Measurements from ENCODE around the gene SEC61A1.

Gene SEC61A1

GRCh38 chr3:128051837-128052594, at the start of gene SEC61A1:
Gene SEC61A1 (plus strand): TSS chr3:128052437. CDS start chr3:128052553, 116 bp downstream.
- no peaks in the 10 kb centered on the region for H3K9me3 Mint-ChIP-seq
- peaks cover 41% of the 10 kb centered on the region for H3K4me1 Mint-ChIP-seq (ENCODE audit: low read depth)
- peaks cover 42% of the 10 kb centered on the region for H3K36me3 Mint-ChIP-seq (ENCODE audit: low read depth)
- H3K27ac Mint-ChIP-seq = peak within 1 kb of the TSS; percentile 96
- H3K27me3 Mint-ChIP-seq = no peaks in the 10 kb centered on the region
- peak within 1 kb of the TSS; percentile 98 for H3K4me3 Mint-ChIP-seq

DNA sequence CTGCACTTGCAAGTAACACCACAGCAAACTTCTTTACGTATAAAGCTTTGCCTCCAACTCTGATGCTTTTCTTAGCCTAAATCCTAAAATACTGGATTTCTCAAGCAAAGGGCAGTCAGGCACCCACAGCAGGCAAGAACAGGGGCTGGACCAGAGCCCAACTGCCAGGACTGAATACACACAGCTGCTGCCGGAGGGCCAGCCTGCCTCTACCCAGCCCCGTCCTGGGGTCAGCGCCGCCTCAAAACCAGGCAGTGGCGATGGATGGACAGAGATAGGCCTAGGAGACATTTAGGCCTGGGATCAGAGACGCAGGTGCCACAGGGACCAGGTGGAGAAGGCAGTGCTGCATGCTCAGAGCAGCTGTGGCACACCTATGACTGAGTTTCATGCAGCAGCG, 47.6 kb upstream of the SEC61A1 start:
- Mint-ChIP-seq H3K4me1 (ENCODE audit: low read depth) (no peaks in the 10 kb centered on the region), H3K27ac (no peak overlapping the region), H3K27me3 (peaks cover 11% of the 10 kb centered on the region), H3K36me3 (ENCODE audit: low read depth) (no peaks in the 10 kb centered on the region), H3K4me3 (no peak overlapping the region), H3K9me3 (no peaks in the 10 kb centered on the region)

DNA sequence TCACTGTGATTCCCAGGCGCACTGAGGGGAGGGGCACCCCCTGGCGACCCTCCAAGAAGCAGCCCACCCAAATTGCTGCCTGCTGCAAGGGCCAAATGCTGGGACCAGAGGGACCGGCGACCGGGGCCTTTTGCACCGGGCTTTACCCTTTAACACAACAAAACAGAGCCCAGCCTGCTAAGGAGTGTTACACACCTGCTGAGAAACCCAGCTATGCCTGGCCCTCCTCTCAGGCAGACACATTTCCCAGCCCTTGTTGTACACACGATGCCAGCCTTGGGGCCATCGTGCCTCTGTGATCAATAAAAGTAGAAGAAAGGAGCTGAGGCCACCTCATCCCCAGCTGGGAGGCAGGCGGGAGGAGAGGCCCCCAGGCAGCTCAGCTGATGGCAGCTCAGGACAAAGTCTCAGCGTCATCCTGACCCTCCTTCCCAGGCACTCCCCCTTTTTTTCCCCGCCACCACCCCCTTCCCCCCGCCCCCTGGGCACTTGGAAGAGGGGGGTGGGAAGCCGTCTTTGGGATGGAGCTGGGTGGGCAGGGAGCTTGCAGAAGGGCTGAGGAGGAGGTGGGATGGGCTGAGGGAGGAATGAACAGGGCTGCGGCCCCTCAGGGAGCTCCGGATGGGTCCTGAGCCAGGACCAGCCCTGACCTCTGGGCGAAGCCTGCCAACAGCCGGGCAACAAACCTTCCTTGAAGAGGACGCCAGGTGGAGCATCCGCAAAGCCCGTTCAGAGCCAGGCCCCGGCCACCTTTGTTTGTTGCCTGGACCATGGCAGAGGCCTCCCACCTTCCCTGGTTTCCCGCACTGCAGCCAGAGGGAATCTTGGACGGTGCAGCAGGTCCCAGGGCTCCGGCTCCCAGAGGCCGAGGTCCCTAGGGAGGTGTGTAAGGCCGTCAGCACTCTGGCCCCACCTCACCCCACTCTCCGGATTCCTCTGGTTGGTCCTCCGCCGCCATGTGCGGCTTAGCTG, 45.9 kb upstream of the SEC61A1 start:
- H3K9me3 Mint-ChIP-seq = no peaks in the 10 kb centered on the region
- H3K36me3 Mint-ChIP-seq (ENCODE audit: low read depth) = no peaks in the 10 kb centered on the region
- no peak overlapping the region for H3K27ac Mint-ChIP-seq
- peaks cover 1% of the 10 kb centered on the region for H3K4me1 Mint-ChIP-seq (ENCODE audit: low read depth)
- H3K27me3 Mint-ChIP-seq = peaks cover 12% of the 10 kb centered on the region
- no peak overlapping the region for H3K4me3 Mint-ChIP-seq

- Mint-ChIP-seq H3K4me1 (ENCODE audit: low read depth) (peaks cover 4% of the 10 kb centered on the region), H3K27ac (no peak overlapping the region), H3K27me3 (peaks cover 12% of the 10 kb centered on the region), H3K4me3 (no peak overlapping the region), H3K36me3 (ENCODE audit: low read depth) (no peaks in the 10 kb centered on the region), H3K9me3 (no peaks in the 10 kb centered on the region)
These were observed 45.2 kb upstream of the SEC61A1 start for GRCh38 chr3:128007033-128007424.

DNA sequence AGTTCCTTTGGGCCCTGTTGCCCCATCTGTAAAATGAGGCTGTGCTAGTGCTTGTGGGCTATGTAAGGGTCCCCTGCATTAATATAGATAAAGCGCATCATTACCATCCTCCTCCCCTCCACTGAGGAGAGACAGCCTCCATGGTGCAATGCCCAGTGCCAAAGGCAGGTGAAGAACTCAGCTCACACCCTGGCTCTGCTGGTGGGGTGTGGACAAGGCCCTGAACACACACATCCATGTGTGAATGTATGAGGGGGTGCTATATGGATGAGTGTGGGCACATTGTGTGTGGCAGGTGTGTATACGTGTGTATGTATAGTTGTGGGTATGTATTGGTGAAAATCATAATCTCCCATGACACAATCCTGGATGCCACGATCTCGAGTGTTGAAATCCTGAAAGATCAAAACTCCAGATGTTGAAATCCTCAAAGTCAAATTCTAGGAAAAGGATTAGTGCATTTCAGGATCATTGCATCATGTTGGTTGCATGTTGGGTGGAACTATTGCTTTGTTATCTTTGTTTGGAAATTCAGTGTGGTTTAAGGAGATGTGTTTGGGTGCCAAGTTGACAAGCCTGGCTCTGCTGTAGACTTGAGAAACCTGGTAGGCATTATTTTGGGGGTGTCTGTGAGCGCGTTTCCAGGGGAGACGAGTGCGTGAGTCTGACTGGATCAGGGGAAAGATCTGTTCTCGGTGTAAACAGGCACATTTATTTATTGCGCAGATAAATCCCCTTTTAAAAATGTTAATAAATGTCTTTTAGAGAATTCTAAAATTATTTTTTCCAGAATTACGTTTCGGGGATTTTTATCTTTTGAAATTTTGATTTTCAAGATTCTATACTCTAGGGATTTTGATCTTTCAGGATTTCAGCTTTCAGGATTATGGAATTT, 42.0 kb upstream of the SEC61A1 start:
- H3K27me3 Mint-ChIP-seq = peaks cover 8% of the 10 kb centered on the region
- no peaks in the 10 kb centered on the region for H3K9me3 Mint-ChIP-seq
- H3K4me1 Mint-ChIP-seq (ENCODE audit: low read depth) = peaks cover 4% of the 10 kb centered on the region
- H3K27ac Mint-ChIP-seq = no peak overlapping the region
- H3K36me3 Mint-ChIP-seq (ENCODE audit: low read depth) = no peaks in the 10 kb centered on the region
- no peak overlapping the region for H3K4me3 Mint-ChIP-seq

GRCh38 chr3:128011140-128011539, 41.1 kb upstream of the SEC61A1 start:
- Mint-ChIP-seq H3K36me3 (ENCODE audit: low read depth) (no peaks in the 10 kb centered on the region), H3K9me3 (no peaks in the 10 kb centered on the region), H3K4me1 (ENCODE audit: low read depth) (peaks cover 4% of the 10 kb centered on the region), H3K27ac (no peak overlapping the region), H3K4me3 (no peak overlapping the region), H3K27me3 (peaks cover 8% of the 10 kb centered on the region)

- Mint-ChIP-seq H3K9me3 (no peaks in the 10 kb centered on the region), H3K4me1 (ENCODE audit: low read depth) (peaks cover 4% of the 10 kb centered on the region), H3K27ac (no peak overlapping the region), H3K36me3 (ENCODE audit: low read depth) (no peaks in the 10 kb centered on the region), H3K4me3 (no peak overlapping the region), H3K27me3 (peaks cover 9% of the 10 kb centered on the region)
These were observed 40.2 kb upstream of the SEC61A1 start for GRCh38 chr3:128012050-128012449.

GRCh38 chr3:128014548-128014947, 37.7 kb upstream of the SEC61A1 start:
- Mint-ChIP-seq H3K4me1 (ENCODE audit: low read depth) (peaks cover 4% of the 10 kb centered on the region), H3K4me3 (no peak overlapping the region), H3K27ac (no peak overlapping the region), H3K9me3 (no peaks in the 10 kb centered on the region), H3K36me3 (ENCODE audit: low read depth) (no peaks in the 10 kb centered on the region), H3K27me3 (peaks cover 7% of the 10 kb centered on the region)

DNA sequence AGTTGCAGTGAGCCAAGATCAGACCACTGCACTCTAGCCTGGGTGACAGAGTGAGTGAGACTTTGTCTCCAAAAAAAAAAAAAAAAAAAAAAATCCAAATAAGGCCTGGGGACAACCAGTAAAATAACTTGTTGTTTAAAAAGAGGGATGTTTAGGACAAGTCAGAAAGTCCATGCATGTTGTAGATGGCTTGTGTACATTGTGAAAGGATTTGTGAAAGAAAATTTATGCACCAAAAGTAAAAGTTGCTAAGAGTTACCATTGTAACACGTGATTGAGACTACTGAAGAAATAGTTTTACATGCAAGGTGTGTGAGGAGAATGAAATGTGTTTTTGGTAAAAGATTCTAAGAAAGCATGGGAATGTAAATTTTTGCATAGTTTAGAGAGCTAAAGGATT, 35.7 kb upstream of the SEC61A1 start:
- H3K27me3 Mint-ChIP-seq = peaks cover 4% of the 10 kb centered on the region
- peaks cover under 1% of the 10 kb centered on the region for H3K4me1 Mint-ChIP-seq (ENCODE audit: low read depth)
- no peak overlapping the region for H3K4me3 Mint-ChIP-seq
- H3K27ac Mint-ChIP-seq = no peak overlapping the region
- H3K36me3 Mint-ChIP-seq (ENCODE audit: low read depth) = no peaks in the 10 kb centered on the region
- no peaks in the 10 kb centered on the region for H3K9me3 Mint-ChIP-seq

DNA sequence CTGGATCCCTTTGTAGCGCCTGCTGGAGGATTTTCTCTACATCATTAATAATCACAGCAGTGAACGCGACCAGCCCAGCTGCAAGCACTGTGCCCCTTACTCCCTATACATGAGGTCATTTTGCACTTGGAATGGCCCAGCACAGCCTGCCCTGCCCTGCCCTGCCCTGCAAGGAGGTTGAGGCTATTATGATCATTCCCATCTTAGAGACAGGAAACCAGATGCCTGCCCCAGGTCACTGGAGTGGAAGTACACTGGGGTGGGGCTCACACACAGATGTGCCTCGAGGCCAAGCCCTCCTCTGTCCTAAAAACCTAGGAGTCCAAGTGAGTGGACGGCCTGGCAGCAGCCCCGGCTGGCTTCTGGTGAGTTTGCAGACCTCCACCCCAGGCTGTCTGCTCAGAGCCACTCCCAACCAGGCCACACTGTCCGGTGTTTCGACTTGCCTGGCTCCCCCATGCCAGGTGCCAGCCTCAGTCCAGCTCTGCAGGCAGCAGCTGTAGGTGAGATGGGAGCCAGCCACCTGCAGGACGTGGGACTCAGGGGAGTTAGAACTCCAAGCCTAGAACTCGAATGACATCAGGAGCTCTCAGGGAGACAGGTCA, 30.4 kb upstream of the SEC61A1 start:
- H3K9me3 Mint-ChIP-seq = no peaks in the 10 kb centered on the region
- H3K36me3 Mint-ChIP-seq (ENCODE audit: low read depth) = no peaks in the 10 kb centered on the region
- no peak overlapping the region for H3K4me3 Mint-ChIP-seq
- no peaks in the 10 kb centered on the region for H3K27me3 Mint-ChIP-seq
- no peak overlapping the region for H3K27ac Mint-ChIP-seq
- no peaks in the 10 kb centered on the region for H3K4me1 Mint-ChIP-seq (ENCODE audit: low read depth)

GRCh38 chr3:128033102-128033501, 19.1 kb upstream of the SEC61A1 start:
- Mint-ChIP-seq H3K9me3 (no peaks in the 10 kb centered on the region), H3K4me1 (ENCODE audit: low read depth) (no peaks in the 10 kb centered on the region), H3K4me3 (no peak overlapping the region), H3K27me3 (peaks cover 7% of the 10 kb centered on the region), H3K36me3 (ENCODE audit: low read depth) (no peaks in the 10 kb centered on the region), H3K27ac (no peak overlapping the region)

- H3K9me3 Mint-ChIP-seq = no peaks in the 10 kb centered on the region
- H3K27me3 Mint-ChIP-seq = peaks cover 12% of the 10 kb centered on the region
- no peak overlapping the region for H3K4me3 Mint-ChIP-seq
- no peak overlapping the region for H3K27ac Mint-ChIP-seq
- no peaks in the 10 kb centered on the region for H3K36me3 Mint-ChIP-seq (ENCODE audit: low read depth)
- no peaks in the 10 kb centered on the region for H3K4me1 Mint-ChIP-seq (ENCODE audit: low read depth)
These were observed 16.1 kb upstream of the SEC61A1 start for GRCh38 chr3:128036119-128036518.

- H3K4me1 Mint-ChIP-seq (ENCODE audit: low read depth) = no peaks in the 10 kb centered on the region
- no peaks in the 10 kb centered on the region for H3K9me3 Mint-ChIP-seq
- H3K4me3 Mint-ChIP-seq = no peak overlapping the region
- H3K27ac Mint-ChIP-seq = no peak overlapping the region
- H3K27me3 Mint-ChIP-seq = peaks cover 19% of the 10 kb centered on the region
- H3K36me3 Mint-ChIP-seq (ENCODE audit: low read depth) = no peaks in the 10 kb centered on the region
These were observed 12.2 kb upstream of the SEC61A1 start for GRCh38 chr3:128040041-128040440.

- H3K9me3 Mint-ChIP-seq = no peaks in the 10 kb centered on the region
- no peak overlapping the region for H3K27ac Mint-ChIP-seq
- no peak overlapping the region for H3K4me3 Mint-ChIP-seq
These were observed 11.6 kb upstream of the SEC61A1 start for GRCh38 chr3:128040660-128041059.

More at GRCh38 chr3:128040660-128041059, 11.6 kb upstream of the SEC61A1 start:
- peaks cover 20% of the 10 kb centered on the region for H3K27me3 Mint-ChIP-seq
- no peaks in the 10 kb centered on the region for H3K36me3 Mint-ChIP-seq (ENCODE audit: low read depth)
- no peaks in the 10 kb centered on the region for H3K4me1 Mint-ChIP-seq (ENCODE audit: low read depth)

Measured in stimulated activated naive CD8-positive, alpha-beta T cell treated with anti-CD3 and anti-CD28 coated beads, Interleukin-15, Interleukin-2, amounts not matched to agents 100 ng/mL and 50 ng/mL, for 24 hours (primary cell).